ENCODE measurements around the gene TUBE1.

DNA sequence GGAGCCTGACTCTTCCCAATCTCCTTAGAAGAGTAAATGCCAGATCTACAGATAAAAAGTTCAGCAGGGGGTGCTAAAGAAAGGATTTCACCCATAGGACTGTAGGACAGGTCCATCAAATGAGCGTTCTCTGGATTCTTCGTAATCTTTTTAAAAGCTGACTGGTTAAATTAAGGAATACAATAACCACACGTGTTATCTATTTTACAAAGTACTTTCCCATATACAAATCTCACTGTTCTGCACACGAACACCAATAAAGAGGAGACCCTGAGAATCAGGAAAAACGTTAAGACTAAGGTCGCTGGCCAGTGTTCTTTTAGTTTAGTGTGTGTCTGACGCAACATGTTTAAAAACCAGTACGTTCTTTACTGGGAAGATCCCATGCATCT, 542 bp downstream of the TUBE1 start:
- TF ChIP-seq, protein P1, sequence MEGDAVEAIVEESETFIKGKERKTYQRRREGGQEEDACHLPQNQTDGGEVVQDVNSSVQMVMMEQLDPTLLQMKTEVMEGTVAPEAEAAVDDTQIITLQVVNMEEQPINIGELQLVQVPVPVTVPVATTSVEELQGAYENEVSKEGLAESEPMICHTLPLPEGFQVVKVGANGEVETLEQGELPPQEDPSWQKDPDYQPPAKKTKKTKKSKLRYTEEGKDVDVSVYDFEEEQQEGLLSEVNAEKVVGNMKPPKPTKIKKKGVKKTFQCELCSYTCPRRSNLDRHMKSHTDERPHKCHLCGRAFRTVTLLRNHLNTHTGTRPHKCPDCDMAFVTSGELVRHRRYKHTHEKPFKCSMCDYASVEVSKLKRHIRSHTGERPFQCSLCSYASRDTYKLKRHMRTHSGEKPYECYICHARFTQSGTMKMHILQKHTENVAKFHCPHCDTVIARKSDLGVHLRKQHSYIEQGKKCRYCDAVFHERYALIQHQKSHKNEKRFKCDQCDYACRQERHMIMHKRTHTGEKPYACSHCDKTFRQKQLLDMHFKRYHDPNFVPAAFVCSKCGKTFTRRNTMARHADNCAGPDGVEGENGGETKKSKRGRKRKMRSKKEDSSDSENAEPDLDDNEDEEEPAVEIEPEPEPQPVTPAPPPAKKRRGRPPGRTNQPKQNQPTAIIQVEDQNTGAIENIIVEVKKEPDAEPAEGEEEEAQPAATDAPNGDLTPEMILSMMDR (IDR thresholded peaks at IDR 0.05; ENCODE audit: low read length): peak; percentile 39
- TF ChIP-seq EZH2 (optimal IDR thresholded peaks at IDR 0.05; ENCODE audit: low read depth, low read length): no peak
